SH-SY5Y (cell line): ENCODE measurements around the gene CEP131.

Source experiments
- GATA2 ChIP-seq: IDR thresholded peaks from 2 replicates; pipeline ENCODE4 v1.6.1; 2011; ENCODE audit warnings: mild to moderate bottlenecking, low read depth, low read length
- GATA3 ChIP-seq: IDR thresholded peaks from 2 replicates; pipeline ENCODE4 v1.6.1; 2011; ENCODE audit warnings: low read depth, mild to moderate bottlenecking, low read length, moderate library complexity

- TF ChIP-seq GATA3 (no peak), GATA2 (no peak)
Observed at GRCh38 chr17:81180836-81181810, 41.6 kb downstream of the CEP131 start.
